Stimulated activated CD8-positive, alpha-beta memory T cell treated with anti-CD3 and anti-CD28 coated beads, Interleukin-4, amount 100 ng/mL, for 24 hours (primary cell): Measurements from ENCODE around the gene RNF181.
"Not testable (repeated sequence)": the region's sequence is repeated elsewhere in the genome, so short reads cannot be mapped to it uniquely, and the experiment has no call there.

Experiments used
- DNase-seq: peaks from one replicate; pipeline ENCODE4 v3.0.0-alpha.2; 2020; ENCODE audit warnings: low read depth

RNF181 gene

DNA sequence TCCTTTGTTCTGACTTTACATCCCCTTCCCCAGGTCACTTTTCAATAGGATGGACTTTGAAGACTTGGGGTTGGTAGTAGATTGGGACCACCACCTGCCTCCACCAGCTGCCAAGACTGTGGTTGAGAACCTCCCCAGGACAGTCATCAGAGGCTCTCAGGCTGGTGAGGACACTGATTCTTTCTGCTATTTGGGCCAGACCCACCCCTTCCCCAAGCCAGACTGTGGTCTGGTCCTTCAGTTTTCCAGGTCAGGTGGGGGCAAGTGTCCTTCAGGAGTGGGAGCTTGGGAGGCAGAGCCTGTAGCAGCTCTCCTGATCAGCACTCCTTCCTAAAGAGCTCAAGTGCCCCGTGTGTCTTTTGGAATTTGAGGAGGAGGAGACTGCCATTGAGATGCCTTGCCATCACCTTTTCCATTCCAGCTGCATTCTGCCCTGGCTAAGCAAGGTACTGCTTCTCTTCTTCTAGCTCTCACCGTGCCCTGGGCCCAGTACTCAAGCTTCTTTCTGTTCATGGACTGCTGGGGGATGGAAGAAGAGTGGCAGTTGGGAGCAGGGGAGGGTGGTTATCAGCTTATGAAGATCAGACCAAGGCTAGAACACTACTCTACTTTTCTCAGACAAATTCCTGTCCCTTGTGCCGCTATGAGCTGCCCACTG is 1.1 kb downstream of the RNF181 start:
- no peak for DNase-seq

DNA sequence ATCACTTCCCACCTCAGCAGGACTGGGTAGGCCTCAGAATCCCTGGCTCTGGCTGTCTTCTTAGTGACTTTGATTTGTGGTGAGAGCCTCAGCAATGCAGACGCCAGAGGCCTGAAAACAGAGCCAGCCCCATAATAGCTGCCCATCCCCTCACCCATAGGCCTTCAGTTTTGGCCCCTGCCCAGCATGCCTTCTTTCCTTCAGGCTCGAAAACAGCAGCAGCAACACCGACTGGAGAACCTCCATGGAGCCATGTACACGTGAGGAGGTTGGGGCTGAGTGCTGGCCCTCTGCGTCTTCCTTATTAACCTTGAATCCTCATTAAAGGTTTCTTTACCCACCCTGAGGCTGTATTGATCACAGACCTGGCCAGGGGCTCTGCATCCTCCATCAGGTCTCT is 1.7 kb downstream of the RNF181 start:
- DNase-seq: no peak

DNA sequence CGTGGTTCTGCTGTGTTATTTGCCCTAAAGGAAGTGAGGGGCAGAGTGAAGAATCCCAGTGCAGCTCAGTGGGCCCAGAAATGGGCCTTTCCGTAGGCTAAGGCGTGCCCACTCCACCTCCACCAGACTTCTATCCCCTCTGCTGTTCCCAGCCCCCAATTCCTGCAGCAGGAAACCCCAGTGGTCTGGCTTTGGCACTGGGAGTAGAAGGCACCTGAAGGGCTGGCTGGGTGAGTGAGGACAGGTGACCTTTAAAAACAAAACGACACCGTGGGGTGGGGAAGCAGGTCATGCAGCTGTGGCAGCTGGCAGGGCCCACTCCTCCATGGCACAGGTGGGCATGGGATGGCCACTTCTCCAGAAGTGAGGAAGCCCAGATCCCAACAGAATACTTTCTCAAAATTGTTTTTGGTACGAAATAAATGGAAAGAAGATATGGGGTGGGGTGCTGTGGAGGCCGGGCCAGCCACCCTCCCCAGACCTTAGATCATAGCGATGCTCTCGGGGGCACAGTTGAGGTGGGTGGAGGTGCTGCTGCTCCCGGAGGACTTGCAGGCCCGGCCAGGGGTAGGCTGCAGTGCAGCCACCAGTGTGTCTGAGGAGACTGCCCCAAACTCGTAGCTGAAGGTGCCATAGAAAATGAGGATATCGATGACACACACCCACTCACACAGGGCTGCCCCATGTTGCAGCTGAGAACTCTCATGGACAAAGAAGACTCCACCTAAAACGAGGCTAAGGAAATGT is 3.2 kb downstream of the RNF181 start:
- no peak for DNase-seq

DNA sequence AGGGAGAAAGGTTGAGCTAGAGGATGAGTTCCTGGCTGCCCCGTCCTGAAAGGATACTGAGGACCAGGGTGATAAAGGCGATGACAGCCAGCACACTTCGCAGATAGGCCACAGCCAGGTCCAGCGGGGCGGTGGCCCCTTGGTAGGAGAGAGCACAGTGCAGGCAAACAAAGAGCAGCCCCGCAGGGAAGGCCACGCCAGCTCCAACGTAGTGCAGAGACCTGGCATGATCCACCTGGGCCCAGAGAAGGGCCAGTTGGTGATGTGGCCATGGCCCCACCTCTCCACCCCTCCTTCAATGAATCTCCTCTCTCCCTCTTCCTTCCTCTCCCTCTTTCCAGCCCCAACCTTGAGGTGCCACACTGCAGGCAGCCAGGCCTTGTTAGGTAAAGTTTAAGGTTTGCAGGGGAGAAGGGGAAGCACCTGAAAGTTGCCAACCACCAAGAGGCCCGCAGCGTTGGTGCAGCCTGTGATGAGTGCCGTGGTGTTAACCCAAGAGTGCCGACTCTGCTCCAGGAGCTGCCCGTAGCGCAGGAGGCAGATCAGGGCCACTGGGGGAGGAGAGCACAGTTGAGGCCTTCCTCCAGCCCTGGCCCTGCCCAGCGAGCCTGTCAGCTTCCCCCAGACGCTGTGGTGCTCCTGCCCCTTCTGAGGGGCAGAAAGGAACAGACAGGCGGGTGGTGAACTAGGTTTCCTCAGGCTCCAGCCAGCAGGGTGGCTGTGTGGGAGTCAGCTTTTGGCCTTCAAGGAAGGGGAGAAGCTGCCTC is 4.1 kb downstream of the RNF181 start:
- DNase-seq: no peak

DNA sequence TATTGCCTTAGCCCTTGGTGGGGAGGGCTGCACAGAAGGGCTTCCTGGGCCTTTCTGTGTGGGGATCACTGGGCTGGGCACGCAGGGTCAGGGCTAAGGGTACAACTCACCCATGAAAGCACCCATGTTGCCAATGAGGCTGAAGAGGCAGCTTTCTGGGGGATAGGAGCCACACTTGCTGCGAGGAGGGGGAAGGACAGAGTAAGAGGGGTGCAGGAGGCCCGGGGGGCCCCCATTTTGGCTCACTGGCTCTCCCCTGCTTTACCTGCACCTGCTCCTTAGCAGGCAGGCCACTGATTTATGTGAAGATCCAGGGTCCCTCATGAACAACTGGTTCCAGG is 4.7 kb downstream of the RNF181 start:
- DNase-seq: no peak

DNA sequence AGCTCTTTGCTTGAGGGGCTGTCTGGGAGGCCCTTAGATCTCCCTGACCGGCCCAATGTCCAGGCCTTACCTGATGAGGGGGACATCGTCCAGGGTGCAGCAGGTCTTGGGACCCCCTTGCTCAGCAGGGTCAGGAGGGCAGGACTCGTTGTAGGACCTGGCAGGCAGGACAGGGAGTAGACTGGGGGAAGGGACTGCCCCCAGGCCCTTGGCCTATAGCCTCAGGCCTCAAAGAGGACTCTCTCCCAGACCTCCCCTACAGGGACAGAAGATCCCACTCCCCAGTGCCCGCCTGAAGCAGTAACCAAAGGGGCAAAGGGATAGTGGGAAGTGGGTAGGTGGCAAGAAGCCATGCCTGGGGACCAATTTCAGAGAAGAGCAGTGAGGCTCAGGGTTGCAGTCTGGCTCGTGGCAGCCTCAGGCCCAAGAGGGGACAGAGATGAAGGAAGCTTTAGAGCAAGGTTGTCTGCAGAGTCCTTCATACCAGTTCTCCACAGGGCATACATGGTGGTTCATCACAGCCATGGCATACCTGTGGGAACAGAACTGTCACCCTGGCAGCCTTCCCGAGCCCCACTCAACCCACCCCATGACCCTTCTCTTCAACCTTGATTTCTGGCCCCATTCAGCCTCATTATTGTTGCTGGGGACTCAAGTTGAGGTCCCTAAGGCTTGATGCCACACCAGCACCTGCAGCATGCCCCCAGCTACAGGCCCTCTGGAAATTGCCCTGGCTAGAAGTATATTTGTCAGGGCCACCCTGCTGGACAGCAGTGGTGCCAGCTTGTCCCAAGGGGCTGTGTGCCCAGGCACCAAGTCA is 5.6 kb downstream of the RNF181 start:
- no peak for DNase-seq

DNA sequence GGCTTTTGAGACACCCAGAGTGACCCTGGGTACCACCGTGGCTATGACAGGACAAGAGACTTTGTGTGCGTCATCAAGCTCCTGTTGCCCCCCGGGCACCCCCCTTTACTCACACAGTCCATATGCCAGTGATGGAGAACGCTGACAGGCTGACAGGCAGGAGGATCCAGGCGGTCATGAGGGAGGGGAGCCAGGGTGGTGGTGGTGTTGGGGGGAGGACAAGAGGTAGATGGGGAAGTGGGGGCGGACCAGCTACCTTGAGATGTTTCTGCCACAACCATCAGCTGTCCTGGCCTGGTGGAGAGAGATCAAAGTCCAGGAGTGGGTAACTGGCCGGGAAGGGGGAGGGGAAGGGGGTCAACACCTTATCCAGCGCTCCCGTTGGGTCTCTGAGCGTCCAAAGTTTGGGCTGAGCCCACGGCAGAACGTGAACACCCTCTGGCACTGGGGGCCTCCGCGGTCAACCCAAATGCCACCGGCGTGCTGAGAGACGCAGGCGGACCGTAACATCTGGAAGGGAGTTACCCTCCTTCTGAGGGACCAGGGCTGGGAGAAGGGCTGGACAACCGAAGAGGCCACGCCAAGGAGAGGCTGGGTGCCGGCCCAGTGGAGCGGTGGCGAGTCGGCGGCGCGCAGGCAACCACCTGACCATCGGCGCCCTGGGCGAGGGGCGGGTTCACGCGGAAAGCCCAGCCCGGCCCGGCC is 6.4 kb downstream of the RNF181 start:
- no peak for DNase-seq

DNA sequence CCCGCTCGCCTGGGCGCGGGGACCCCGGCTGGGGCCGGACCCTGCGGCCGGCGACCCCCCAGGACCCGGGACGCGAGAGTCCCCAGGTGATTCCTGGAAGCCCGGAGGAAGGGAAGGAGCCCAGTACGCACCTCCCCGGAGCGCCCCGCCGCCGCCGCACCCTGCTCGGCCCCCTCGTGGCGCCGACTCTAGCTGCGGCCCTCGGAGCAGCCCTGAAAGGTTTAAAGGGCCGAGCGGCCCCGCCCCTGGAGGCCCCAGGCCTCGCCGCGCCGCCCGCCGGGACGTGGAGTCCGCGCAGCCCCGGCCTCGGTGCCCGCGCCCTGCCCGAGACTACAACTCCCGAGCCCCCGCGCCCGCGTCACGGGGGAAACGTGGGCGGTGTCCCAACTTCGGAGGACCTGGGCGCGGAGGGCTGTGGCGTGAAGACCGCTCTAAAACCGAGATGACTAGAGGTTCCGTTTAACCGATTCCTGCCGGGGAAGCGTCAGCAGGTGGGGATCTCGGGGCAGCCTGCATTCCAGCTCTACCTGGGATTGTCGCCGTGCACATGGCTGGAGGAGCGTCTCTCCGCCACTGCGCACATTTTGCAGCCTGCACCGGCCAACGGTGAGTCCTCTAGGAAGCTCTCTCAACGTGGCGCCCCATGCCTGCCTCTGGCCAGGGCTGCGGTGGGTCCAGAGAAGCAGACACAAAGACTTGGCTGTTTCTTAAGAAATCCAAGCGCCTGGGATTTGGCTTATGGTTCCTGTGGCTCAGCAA is 7.1 kb downstream of the RNF181 start, which contains the start of gene TMEM150A:
Gene TMEM150A, minus strand, starts transcription at position 223 of the 759 bp plus-strand sequence. CDS start 750 bp downstream, outside the sequence.
- DNase-seq: peak; percentile 91

DNA sequence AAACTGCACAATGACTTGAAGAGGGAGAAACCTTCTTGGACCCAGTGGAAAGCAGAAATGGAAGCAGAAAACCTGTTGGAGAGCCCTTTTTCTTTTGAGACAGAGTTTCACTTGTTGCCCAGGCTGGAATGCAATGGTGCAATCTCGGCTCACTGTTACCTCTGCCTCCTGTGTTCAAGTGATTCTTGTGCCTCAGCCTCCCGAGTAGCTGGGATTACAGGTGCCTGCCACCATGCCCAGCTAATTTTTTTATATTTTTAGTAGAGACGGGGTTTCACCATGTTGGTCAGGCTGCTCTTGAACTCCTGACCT is 8.5 kb downstream of the RNF181 start:
- not testable (repeated sequence) for DNase-seq

DNA sequence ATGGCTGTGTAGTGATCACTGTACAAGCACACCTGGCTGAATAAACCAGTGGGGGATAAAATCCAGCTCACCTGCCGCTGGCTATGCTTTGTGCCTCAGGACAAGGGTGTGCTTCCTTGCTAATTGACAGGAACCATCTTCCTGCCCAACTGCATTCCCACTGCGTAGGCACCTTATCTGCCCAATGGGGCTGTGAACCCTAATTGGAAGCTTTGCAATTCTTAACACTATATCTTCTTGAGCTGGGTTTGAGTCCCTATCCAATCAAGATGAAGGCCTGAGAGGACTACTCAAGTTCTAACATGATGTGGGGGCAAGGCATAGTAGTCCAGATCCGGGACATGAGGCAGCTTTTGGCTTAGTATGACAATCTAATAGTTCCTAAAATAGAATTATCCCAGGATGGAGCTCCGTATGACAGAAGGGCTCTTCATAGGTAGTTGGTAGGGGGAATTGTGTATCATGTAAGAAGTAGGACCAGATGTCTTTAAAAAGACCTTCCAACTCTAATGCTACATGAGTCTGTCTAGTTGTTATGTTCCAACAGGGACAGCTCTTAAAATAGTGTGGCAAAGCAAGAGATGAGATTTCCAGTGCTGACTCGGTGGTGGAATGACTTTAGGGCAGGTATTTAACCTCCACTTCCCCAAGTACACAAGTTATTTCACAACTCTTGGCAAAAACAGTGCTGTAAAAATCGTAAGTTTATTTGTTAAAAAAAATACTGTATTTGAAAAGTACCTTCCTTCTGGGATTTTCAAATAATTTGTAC is 9.2 kb downstream of the RNF181 start:
- no peak for DNase-seq

DNA sequence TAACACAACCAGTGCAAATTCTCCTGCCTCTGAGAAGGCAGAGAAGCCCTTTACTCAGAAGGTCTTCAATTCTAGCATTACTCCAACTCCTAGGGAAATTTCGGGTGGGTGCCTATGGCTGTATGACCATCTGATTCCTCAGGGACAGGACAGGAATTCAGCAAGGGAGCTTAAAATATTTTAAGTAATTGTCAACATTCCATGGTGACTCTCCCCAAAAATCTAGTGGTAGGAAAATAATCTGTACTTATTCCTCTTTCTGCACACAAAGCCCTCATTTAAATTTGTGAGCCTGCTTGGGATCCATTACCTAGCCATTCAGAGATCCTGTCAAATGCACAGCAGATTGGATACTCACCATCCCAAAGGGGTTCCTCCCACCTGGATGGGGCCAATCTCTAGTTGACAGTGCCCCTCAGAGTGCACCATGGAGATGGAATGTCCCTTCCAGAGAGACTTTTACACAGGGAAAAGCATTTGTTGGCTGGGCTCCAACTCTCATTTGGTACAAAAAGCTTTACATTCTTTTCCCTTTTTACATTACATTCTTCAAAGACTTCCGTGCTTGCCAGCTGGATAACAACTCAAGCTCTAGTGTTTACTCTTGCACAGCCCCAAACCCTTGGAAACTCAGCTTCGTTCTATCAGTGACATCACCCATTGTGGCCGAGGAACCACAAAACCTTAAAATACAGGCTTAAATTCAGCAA is 10.0 kb downstream of the RNF181 start:
- no peak for DNase-seq

DNA sequence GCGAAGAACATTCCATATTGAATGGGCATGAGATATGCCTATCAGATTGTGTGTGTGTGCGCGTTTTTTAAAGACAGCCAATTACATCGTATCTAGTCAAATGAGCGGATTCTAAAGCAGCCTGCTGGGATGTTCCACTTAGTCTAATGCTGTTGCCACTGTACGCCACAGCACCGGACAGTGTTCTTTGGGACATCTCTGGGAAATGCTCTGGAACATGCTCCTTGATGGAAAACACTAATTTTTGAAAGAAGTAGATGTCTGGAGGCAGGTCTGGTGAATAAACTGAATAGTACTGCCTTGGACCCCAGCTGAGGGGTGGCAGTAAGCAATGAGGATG is 10.5 kb downstream of the RNF181 start:
- DNase-seq: no peak

DNA sequence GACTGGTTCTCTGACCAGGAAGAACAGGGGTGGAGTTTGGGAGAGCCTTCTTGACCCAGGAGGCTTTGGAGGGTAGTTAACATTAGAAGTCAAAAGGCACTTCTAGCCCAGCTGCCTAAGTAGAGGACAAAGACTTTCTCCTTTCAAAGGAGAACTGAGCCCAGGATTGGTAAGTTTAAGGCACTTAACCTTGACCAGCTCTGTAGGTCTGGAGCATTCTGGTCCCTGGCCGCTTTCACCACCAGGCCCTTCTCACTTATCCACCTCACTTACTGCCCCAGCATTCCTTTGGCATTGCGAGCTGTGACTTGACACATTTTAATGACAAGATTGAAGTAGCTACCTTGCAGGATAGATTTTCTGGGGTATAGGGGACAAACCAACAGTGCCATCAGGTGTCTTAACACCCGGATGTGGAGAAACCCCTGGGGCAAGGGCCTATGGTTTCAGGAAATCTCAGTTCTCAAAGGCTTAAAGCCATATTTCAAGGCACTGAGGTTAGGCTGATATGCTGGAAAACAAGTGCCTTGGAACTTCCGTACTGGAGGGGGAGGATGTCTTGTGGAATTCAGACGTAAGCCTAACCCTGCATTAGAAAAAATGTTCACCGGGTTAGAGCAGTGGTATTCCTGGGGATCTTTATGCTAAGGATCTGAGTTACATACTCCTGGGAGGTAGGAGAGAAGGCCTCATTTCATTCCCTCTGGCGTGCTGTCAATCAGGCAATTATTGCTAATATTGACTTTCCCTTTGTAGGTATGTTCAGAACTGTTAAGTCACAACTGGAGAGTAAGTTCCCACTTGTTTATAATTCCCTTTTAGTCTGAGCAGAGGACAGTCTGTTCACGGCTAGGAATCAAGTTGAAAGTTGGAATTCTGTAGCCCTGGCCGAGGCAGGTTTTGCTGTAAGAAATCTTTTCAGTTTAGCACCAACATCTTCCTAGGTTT is 12.0 kb downstream of the RNF181 start:
- no peak for DNase-seq

DNA sequence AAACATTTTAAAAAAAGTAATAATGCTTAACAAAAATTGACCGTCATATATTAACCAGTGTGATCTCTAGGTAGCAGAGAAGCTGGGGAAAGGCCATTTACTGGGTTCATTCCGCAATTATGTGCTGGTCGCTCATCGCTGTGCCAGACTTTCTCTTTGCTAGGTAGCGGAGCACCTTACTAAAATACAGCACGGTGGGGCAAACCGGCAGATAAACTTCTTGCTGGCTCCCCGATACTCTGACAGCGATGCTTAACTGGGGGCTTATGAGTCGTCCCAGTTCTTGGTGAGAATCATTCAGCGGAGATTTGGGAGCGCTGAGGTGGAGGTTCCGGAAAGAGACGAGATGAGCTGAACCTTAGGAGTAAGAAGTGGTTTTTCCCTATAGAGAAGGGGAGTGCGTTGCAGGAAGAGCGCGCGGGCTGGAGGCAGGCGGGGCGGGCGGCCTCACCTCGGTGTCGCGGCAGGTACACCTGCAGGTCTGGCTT is 15.7 kb downstream of the RNF181 start:
- DNase-seq: no peak

DNA sequence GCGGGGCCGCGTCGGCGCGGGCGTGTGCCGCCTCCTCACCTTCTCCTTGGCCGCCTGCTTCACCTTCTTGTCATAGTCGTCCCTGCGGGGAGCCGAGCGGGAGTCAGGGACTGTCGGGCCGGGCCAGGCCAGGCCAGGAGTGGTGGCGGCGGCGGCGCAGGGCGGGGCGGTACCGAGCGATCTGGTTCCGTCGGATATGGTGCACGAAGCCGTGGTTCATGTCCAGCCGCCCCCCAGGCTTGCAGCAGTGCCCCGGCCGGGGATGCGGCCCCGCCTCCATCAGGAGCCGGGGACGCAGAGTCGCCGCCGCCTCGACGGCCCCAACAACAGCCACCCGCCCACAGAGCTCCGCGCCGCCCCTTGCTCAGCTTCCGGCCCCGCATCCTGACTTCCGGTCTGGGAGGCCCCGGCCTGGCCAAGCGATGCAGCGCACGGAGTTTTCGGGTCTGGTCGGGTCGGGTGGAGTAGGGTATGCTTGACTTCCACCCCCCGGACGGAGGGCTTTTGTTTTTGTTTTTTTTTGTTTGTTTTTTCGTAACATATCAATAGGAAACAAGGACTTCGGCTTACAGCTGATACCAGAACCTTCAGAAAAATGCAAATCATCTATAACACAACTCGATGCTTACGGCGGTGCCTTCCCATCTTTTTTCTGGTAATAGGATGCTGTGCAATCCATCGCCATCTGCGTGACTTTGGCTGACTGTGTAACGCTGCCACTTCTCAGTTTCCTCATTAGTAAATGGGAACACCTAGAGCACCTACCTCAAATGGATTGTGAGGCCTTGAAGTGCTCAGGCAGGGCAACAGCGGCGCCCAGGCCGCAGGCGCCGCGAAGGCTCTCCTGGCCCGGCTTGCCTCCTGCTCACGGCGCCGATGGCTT is 16.4 kb downstream of the RNF181 start, which contains the start of gene C2orf68:
Gene C2orf68, minus strand, starts transcription at position 362 of the 883 bp plus-strand sequence. Its CDS starts 82 bp downstream, at position 280.
- DNase-seq: peak; percentile 81

DNA sequence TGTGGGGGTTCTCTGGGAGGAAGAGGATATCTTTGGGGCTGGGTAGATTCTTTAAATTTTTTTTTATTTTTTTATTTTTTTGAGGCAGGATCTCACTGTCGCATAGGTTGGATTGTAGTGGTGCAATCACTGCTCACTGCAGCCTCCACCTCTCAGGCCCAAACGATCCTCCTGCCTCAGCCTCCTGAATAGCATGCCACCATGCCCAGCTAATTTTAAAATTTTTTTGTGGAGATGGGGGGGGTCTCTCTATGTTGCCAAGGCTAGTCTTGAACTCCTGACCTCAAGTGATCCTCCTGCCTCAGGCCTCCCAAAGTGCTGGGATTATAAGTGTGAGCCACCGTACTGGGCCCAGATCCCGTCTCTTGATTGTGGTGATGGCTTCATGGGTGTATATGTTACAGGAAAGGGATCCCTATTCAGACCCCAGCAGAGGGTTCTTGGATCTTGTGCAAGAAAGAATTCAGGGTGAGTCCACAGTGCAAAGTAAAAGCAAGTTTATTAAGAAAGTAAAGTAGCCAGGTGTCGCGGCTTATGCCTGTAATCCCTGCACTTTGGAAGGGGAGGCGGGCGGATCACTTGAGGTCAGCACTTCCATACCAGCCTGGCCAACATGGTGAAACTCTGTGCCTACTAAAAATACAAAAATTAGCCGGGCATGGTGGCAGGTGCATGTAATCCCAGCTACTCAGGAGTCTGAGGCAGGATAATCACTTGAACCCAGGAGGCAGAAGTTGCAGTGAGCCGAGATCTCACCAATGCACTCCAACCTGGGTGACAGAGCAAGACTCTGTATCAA is 18.4 kb downstream of the RNF181 start:
- no peak for DNase-seq
